Mucosa of descending colon (tissue), 3 donors: ENCODE data around the gene ZNF44. TPM values are rescaled to one million over a fixed set of nuclear protein-coding genes. Genes with fewer than 3 reads are reported as not detected.
"Not testable (repeated sequence)": the region's sequence is repeated elsewhere in the genome, so short reads cannot be mapped to it uniquely, and the experiment has no call there.

ENCODE experiments used
- ATAC-seq: fragments of 200-7000 bp; cut with Tn5 transposase; one replicate; pipeline ENCODE4 v1.9.1; 2020; ENCODE audit warnings: mild to moderate bottlenecking, moderate library complexity
- DNase-seq, 3 donors: peaks; one replicate each; pipeline ENCODE4 v3.0.0-alpha.2; 2020
- H3K36me3 ChIP-seq: fragments of 200-600 bp; one replicate; pipeline ENCODE4 v1.8.0; 2021; ENCODE audit warnings: low read depth, mild to moderate bottlenecking
- H3K4me1 ChIP-seq: fragments of 200-600 bp; one replicate; pipeline ENCODE4 v1.8.0; 2021; ENCODE audit warnings: low read depth, mild to moderate bottlenecking
- H3K4me3 ChIP-seq: fragments of 200-600 bp; one replicate; pipeline ENCODE4 v1.8.0; 2021; ENCODE audit warnings: mild to moderate bottlenecking
- H3K9me3 ChIP-seq: fragments of 200-600 bp; one replicate; pipeline ENCODE4 v1.8.0; 2021; ENCODE audit warnings: mild to moderate bottlenecking
- CTCF ChIP-seq: fragments of 200-600 bp; IDR thresholded peaks from one replicate; pipeline ENCODE4 v1.8.0; 2022; ENCODE audit warnings: antibody characterized with exemption, mild to moderate bottlenecking
- intact Hi-C, 2 donors: fragments of 100-400 bp; cut with DNase I in 1 of 2; cut with micrococcal nuclease in 1 of 2; formaldehyde crosslinking; loops; one replicate each; pipeline versions ENCODE4 v1.11.0 to v1.11.1; 2022; cut with DNase I, micrococcal nuclease
- total RNA-seq, 3 donors: library from RNA; stranded (reverse); fragmentation: NEBNext Ultra II Directional in 2 of 3; extraction: Animal tissue kit (Norgen Biotek cat#: 25700) in 2 of 3; gene quantifications; one replicate each; pipeline versions ENCODE4 v1.2.1 to v1.2.4, GENCODE V29; 2021 to 2023
- donor health status: DM: no; HTN: no; CAD: no; lungs with moderate emphysema.
- donor health status: DM: no; HTN: no; CAD: no.
- donor health status: DM: no; HTN: yes; CAD: no.

Gene ZNF44
- total RNA-seq, 3 donors from 2014 or later, result 17.8 to 22.8 (median 21.7) TPM

DNA sequence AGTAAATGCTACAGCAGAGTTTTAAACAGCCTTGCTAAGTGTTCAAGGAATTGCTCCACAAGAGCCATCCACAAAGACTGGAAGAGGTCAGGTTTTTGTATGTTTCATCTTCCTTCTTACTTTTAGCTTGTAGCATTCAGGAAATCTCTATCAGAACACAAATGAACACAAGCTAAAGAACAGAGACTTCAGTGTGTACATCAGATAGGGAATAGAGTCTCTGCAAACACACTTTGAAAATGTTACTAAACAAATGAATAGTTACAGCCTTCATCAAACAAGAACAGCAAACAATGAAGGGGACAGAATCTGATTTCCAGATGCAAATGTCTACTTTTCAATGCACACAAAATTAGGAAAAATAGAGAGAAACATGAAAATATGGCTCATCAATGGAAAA, 31.0 kb upstream of the ZNF44 start:
- ATAC-seq, result no peak

DNA sequence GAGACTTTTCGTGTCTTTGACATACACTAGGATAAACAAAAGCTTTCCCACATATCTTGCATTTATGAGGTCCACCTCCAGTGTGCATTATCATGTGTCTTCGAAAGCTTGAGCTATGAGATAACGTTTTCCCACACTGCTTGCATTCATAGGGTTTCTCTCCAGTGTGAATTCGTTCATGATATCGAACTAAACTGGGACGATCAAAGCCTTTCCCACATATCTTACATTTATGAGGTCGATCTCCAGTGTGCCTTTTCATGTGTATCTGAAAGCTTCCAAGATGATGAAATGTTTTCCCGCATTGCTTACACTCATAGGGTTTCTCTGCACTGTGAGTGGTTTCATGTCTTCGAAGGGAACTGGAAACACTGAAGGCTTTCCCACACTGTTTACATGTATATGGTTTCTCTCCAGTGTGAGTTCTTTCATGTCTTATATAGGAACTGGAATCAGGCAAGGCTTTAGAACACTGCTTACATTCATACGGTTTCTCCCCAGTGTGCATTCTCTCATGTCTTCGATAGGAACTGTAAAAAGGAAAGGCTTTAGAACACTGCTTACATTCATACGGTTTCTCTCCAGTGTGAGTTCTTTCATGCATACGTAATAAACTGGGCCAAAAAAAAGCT, 24.2 kb upstream of the ZNF44 start:
- H3K9me3 ChIP-seq, result peaks cover 35% of the 10 kb centered on the region
- DNase-seq, result no peak
- no peaks in the 10 kb centered on the region for H3K4me1 ChIP-seq
- peaks cover 8% of the 10 kb centered on the region for H3K36me3 ChIP-seq
- intact Hi-C loops, result no loop called here
- no peak for ATAC-seq
- TF ChIP-seq CTCF, result no peak
- no peak overlapping the region for H3K4me3 ChIP-seq

More for the DNA sequence above, 31.0 kb upstream of the ZNF44 start:
- H3K4me1 ChIP-seq, result peaks cover 12% of the 10 kb centered on the region
- intact Hi-C loops, result no loop called here
- no peaks in the 10 kb centered on the region for H3K36me3 ChIP-seq
- no peak for TF ChIP-seq CTCF
- no peak for DNase-seq
- no peak overlapping the region for H3K4me3 ChIP-seq
- H3K9me3 ChIP-seq, result peaks cover 13% of the 10 kb centered on the region

DNA sequence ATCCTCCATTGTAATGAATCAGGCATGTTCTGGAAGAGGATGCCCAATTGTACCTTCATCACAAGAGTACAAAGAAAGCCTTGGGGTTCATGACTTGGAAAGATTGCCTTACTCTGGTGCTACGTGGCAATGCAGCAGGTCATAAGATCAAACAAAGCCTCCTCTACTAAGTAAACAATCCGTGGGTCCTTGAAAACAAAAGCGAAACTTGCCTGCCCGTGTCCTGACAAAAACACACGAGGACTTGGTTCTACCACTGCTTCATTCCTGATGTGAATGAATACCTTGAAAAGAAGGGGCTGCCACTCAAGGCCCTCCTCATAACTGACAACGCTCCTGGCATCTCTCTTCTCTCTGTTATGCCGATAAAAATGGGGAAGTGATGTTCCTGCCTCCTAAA, 19.9 kb upstream of the ZNF44 start:
- TF ChIP-seq CTCF, result no peak
- Histone ChIP-seq H3K4me3 (no peak overlapping the region), H3K4me1 (no peaks in the 10 kb centered on the region), H3K9me3 (peaks cover 11% of the 10 kb centered on the region), H3K36me3 (peaks cover 8% of the 10 kb centered on the region)
- peak; percentile 68 for ATAC-seq
- peak in 1 of 3 donors; percentile 28 for DNase-seq
- intact Hi-C loops, result no loop called here

GRCh38 chr19:12308891-12309290, 14.2 kb upstream of the ZNF44 start:
- H3K4me1 ChIP-seq, ATAC-seq, intact Hi-C loops, DNase-seq, H3K9me3 ChIP-seq, H3K4me3 ChIP-seq, H3K36me3 ChIP-seq: not testable (repeated sequence)

DNA sequence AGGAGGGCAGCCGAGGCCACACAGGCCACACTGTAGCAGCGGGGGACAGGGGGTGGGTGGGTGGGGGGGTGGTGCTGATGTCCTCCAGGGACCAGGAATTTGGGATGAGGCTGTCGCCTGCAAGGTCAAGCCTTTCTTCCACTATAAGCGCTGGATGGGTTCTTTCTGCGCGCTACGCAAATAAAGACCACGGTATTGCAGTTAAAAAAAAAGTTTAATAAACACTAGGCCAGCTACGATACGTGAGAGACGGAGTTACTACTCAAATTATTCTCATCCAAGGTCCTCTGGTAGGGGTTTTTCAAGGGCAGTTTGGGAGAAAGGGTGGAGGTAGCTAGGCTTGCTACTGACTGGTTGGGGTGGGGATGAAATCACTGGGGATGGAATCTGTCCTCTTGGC, 508 bp upstream of the ZNF44 start:
- no peaks in the 10 kb centered on the region for H3K36me3 ChIP-seq
- ATAC-seq (no peak), DNase-seq (no peak)
- H3K4me3 ChIP-seq, result peak overlapping the region; percentile 99
- no peaks in the 10 kb centered on the region for H3K9me3 ChIP-seq
- H3K4me1 ChIP-seq, result peaks cover 11% of the 10 kb centered on the region
- intact Hi-C loops, result no loop called here
- TF ChIP-seq CTCF, result no peak

- no peaks in the 10 kb centered on the region for H3K36me3 ChIP-seq
- TF ChIP-seq CTCF, result no peak
- intact Hi-C loops, result no loop called here
- no peaks in the 10 kb centered on the region for H3K9me3 ChIP-seq
- peak overlapping the region; percentile 99 for H3K4me3 ChIP-seq
- DNase-seq (peak; percentile 90 to 92 (median 91)), ATAC-seq (peak; percentile 77)
- peaks cover 11% of the 10 kb centered on the region for H3K4me1 ChIP-seq
Observed at GRCh38 chr19:12293777-12294248, 870 bp downstream of the ZNF44 start.
